GM19328 (cell line): ENCODE data around the gene CDON.

Experiments
- ATAC-seq: cut with Tn5 transposase; IDR thresholded peaks from one replicate; pipeline ENCODE4 v1.9.1; 2021; ENCODE audit warnings: mild to moderate bottlenecking, moderate library complexity; ENCODE audit not compliant: unreplicated experiment

The CDON gene

DNA sequence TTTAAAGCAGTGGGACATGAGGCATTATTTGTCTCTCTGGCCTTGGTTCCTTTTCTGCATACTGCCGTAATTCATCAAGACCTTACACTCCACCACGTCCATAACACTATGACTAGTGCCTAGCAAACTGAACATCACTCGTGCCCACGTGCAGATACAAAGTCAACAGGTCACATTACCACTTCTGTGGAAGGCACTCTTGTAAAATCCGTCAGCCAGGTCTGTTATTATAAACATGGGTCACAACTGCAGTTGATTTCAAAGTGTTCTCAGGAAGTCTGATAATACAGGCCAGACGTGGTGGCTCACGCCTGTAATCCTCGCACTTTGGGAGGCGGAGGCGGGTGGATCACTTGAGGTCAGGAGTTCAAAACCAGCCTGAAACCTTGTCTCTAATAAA, 102.7 kb downstream of the CDON start:
- no peak for ATAC-seq

DNA sequence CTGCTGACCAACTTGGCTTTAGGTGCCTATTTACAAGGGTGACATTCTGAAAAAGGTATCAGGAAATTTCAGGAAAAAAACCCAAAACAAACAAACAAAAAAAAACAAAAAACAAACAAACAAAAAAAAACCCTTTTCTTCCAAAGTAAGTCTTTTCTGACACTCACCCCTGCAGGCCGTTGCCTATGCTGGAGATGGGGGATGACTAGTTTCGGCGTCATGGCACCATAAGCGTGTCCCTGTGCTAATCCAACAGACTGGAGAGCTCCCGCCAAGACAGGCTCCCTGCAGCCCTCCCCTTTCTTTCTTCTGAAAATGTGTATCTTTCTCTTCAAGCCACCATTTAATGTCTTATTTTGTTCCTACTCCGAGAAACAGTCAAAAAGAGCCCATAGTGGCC, 103.2 kb downstream of the CDON start:
- no peak for ATAC-seq

DNA sequence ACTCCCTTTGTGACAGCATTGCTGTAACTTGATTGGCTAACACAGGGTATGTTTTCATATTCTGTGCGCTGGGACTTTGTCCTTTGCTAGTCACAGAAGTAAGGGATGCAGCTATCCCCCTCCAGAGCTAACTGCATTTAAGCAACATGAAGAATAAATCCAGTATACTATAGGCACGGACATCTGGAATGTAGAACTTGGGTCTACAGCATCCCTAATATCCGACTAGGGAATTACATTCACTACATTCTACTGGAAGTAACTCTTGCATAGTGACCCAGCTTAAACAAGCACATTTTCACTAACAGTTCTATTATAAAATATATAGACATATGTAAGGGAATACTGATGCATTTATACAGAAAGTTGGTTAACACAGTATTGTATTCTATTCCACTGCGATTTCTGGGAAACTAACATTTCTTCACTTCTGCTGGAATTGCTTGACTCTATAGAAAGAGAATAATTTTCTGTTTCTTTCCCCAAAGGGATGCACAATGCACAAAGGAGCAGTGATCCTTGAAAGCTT, 103.7 kb downstream of the CDON start:
- no peak for ATAC-seq

DNA sequence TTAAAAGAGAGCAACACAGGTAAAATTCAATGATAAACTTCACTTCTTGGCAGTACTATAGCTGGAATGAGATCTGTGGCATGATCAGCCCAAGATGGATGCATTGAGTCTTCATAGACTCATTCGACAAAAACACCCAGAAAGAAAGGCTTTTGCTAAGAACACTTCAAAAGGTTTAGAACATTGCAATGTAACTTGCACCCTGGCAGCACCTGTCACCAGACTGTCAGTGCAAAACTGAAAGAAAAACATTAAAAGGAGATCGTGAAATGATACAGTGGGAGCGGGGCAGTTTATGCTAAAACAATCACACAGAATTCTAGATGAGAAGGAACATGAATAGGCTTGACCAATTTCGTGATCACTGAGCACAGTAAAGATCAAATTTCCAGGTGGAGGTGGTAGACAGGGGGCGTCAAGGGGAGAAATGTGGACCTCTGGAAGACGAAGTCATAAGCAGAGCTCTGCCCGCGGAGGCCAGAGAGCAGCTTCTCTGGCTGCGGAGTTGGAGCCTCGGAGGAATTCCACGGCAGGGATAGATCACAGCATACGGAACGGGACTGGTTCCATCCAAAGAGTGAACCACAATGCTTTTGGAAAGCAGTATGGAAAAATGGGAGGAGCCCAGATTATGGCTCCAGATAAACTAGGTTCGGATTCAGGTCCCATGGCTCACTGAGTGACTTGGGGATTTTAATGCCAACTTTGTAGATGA, 104.9 kb downstream of the CDON start:
- ATAC-seq = no peak

DNA sequence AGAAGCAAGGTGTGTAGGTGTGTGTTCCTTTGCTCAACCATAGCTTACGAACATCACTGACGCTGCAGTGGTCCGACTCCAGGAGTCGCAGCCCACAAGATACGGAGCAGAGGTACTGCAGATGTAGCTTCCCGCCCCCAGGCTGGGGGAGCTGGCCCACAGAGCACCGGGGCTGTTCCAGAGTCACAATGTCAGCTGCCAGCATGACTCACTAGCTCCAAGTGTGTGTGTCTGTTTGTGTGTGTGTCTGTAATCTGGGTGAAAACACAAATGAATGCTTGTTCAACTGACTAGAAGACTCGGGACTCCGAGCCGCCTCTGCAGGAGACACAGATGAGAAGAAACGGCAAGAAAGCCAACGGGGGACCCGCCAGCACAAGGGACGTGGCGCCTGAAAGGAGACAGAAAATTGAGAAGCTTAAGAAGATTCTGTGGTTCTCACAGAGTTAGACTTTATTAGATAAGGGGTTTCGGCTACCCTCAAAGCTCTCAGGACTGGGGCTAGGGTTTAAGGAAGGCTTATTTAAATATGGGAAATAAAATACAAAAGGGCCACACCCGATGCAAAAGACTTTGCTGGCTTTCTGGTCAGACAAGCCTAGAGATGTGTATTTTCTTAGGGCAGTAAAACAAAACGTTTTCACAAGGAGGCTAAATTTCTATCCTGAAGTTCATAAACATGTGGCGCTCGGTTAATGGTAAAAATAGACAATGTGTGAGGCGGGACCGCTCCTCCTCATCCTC, 106.1 kb downstream of the CDON start:
- ATAC-seq = no peak

DNA sequence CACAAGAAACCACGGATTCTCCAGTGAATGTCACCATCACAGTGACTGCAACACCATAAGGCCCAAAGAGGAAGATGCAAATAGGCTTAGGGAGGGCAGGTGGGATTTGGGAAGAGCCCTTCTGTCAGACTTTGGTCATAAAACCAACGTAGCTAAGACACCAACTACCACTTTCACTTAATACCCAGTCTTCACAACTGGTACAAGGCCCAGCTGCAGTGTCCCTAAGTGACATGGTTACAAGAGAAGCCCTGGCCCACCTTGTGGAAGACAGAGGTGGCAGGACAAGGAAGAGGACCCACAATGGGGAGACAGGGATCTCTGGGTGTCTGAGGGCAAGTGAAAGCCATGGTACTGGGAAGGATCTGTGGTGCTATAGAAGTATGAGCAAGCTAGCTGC, 106.8 kb downstream of the CDON start:
- no peak for ATAC-seq

DNA sequence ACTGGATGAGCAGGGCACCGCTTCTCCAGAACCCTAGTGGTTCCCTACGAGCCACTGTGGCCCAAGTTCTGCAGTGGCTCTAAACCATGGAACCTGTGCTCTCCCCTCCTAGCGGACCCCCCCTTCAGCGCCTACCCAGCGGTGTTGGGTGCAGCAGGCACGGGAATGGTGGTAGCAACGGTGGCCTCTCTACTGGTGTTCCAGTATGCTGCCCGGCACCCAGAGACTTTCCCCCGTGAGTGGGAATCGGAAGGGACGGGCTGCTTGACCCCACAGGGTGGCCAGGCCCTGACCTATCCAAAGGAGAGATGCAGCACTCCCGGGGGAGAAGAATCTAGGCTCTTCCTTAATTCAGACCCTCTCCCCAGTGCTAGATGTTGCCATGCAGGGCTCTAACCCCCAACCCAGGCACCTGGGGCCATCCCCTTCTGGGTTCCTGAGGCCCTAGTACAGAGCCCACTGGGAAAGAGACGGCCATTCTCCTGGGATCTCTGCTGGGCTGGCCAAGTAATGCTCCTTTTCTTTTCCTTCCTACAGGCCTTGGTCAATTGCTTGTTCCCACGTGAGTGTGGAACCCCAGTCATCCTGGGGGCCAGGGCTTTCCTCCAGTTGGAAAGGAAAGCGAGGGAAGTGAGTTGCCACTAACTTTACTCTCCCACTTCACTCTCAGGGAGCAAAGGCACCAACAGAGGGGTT, 107.6 kb downstream of the CDON start:
- no peak for ATAC-seq

DNA sequence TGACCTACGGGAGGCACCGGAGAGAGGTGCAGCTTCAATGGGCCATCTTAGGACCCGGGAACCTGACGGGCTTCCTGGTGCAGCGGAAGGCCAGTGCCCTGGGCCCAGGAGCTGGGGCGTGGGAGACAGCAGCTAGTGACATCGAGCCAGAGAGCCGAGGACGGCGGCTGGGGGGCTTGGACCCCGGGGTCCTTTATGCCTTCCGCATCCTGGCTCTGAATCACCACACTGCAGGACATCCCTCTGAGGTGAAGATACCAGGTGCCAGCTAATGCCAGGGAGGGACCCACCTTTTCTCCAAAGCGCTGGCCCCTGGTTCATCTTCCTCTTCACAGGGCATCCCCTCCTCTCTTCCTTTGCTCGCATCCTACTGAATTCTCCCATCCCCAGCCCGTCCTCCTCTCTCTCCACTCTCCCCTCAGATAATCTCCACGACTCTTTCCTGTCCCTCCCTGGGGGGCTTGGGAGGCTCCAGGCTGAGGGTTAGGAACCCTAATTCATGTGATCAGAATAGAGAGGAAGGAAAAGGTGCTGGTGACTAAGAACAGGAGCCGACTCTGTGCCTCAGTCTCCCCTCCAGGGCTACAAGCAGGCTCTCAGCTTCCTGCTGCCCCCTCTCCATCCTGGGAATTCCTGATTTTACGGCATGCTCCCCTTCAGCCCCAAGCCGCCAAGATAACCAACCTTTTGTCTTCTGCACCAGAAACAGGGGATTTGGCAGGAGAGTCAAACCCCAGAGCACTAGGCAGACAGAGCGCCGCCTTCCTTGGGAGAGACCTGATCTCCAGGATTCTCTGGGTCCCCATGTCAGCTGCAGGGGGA, 108.3 kb downstream of the CDON start:
- ATAC-seq = no peak

DNA sequence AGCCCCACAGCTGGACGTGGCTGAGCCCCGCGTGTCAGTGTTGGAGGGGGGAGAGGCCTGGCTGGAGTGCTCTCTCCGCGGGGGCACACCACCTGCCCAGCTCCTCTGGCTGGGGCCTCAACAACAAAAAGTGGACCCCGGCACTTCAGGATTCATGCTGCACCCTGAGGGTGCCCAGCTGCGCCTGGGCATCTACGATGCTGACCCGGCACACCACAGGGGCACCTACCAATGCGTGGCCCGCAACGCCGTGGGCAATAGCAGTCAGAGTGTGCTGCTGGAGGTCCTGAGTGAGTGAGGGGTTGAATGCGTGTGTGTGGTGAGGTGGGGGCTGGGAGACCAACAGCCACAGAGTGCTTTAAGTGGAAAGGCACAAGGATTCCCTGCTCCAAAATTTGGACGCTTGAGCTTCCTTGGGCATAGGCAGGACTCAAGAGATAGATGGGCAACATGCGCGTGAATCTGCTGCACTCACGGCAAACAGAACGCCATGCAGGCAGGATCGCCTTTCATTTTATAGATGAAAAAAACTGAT, 109.2 kb downstream of the CDON start:
- no peak for ATAC-seq

DNA sequence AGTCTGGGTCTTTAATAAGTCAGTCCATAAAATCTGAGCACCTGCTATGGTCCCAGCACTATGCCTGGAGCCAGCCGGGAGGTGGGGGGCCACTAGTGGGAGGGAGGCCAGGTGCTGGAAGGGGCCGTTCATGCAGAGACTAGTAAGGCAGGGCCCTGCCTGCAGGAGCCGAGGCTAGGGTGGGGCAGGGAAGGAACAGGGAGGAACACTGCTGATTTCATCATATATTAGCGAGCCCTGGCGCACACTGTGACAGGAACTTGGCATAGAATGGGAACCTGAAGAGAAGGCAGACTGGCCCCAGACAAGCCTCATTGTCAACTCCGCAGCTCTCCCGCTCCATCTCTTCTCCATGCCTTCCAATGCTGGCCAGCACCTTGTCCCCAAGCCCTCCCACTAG, 109.7 kb downstream of the CDON start:
- ATAC-seq = no peak

DNA sequence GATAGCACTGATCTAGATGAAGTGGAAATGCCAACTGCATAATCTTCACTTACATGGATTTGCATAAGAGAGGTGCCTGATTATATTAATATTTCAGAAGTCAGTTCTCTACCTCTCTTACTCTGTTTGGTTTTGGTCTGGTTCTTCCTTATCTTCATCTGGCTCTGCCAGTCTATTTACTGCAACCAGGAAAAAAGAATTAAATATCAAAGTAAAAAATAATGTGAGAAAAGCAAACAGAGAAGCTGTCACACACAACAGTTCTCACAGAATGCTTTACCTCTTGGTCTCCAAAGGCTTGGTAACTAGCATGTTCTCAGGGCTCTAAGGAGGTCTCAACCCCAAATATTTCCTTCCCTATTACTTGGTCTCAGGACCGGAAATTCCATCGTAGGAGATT, 110.1 kb downstream of the CDON start:
- ATAC-seq = no peak

DNA sequence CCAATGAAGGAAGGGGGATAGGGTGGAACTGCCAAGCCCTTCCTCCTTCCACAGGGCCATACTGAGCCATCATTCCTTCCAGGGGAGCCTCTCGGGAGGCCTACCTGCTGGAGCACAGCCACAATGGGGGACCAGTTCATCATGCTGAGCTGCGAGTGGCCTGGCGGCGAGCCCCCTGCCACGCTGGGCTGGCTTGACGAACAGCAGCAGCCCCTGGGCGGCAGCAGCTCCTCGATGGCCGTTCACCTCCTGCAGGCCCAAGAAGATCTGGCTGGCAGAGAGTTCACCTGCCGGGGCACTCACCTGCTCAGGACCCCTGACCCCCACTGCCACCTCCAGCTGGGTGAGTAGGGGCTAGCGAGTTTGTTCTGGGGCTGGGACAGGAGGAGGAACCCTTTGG, 110.9 kb downstream of the CDON start:
- ATAC-seq = no peak

DNA sequence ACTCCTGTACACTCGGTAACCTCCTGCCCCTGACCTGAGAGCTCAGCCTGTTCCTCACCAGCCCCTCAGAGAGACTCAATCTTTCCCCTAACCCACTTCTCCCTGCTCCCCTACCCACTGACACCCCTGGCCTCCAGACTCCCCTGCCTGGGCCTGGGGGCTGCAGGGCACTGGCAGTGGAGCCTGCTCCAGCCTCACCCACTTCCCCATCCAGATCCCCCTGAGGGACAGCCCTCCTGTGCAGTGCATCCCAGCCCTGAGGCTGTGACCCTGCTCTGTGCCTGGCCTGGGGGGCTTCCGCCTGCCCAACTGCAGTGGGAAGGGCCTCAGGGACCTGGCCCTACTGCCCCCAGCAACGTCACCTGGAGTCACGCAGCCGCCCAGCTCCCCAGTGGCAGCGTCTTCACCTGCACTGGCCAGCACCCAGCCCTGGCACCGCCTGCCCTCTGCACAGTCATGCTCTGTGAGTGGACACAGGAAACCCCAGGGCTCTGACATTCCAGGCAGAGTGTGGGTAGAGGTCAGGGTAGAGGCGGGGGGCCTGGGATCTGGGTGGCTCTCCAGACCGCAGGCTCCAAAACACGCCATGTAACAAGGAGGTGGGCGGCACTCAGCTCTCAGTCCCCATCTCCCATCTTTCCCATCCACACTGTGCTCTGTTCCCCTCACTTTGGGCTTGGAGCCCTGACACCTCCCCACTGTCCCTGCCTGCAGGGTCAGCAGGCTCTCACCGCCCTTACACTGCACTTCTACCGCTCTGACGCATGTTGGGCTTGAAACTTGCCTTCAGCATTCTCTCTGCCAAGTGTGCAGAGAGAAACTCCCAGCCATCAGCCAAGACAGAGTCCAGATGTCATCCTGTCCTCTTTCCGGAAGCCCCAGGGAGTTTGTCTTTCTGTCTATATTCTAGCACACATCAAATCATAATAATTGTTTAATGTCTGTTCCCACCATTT, 111.7 kb downstream of the CDON start:
- ATAC-seq = no peak

DNA sequence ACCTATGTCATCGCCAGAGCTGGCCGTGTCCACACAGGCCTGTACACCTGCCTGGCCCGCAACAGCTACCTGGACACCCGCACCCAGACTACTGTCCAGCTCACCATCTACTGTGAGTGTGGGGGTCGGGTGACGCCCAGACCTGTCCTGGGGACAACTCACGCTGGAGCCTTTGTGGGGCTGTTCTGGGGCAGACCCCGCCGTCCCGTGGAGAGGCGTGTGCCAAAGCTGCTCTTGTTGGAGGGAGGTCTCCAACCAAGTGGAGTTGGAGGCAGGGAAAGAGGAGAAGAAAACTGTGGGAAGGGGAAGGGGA, 112.5 kb downstream of the CDON start:
- no peak for ATAC-seq

DNA sequence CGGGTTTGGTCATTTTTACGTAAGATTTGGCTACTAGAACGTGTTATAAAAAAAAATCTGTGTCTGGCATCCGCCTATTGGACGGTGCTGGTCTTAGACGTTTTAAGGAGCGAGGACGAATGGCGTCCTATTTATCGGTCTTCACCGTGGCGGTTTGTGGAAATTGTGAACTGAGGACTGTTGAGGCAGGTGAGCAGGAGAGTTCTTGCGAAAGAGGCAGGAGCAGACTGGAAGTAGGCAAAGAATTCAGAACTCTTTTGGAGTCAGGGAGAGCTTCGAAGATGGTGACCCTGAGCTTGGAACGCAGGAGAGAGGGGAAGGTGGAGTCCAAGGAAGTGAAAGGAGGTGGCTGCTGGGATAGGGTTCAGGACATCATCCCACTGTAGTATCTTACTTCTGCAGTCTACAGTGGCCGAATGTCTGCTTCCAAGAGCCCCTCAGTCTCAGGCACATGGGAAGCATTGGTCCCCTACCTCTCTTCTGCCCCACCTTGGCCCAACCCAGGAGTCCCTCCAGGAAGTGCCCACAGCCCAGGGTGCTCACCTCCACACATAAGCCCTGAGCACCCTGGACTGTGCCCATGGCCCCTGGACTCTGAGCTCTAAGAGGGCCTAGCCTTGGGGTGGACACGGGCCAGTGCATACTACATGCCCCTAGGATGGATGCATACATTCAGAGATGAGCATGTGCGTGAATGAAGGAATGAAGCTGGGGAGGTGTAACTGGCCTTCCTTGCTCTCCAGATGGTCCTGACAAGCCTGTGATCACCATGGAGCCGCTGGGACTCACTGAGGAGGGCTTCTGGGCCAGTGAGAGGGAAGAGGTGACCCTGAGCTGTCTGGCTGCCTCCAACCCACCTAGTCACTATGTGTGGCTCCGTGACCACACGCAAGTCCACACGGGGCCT, 113.1 kb downstream of the CDON start:
- no peak for ATAC-seq

DNA sequence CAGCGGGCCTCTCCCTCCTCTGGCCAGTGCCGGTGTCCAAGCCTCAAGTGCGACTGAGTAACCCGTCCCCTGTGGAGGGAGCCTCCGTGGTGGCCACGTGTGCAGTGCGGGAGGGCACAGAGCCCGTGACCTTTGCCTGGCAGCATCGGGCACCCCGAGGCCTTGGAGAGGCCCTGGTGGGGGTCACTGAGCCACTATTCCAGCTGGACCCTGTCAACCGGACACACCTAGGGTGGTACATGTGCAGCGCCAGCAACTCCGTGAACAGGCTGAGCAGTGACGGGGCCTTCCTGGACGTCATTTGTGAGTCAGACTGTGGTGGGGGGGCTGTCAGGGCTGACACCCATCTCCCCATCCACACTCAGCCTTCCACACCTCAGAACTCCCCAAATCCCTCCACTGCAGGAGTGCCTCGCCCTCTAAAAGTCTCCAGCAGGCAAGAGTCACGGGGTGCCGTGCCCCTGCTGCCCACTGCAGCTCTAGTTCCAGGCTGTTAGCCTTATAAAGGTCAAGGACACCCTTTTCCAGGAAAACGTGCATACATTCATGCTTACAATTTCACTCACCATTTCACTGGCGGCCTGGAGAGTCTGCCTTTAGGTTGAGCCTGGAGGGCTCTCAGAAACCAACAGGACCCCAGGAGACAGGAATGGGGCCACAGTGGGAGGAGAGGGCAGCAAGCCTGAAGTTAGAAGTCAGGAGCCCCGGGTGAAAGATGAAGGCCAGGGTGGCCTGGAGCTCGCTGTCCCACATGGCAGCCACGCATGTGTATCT, 114.2 kb downstream of the CDON start:
- no peak for ATAC-seq

DNA sequence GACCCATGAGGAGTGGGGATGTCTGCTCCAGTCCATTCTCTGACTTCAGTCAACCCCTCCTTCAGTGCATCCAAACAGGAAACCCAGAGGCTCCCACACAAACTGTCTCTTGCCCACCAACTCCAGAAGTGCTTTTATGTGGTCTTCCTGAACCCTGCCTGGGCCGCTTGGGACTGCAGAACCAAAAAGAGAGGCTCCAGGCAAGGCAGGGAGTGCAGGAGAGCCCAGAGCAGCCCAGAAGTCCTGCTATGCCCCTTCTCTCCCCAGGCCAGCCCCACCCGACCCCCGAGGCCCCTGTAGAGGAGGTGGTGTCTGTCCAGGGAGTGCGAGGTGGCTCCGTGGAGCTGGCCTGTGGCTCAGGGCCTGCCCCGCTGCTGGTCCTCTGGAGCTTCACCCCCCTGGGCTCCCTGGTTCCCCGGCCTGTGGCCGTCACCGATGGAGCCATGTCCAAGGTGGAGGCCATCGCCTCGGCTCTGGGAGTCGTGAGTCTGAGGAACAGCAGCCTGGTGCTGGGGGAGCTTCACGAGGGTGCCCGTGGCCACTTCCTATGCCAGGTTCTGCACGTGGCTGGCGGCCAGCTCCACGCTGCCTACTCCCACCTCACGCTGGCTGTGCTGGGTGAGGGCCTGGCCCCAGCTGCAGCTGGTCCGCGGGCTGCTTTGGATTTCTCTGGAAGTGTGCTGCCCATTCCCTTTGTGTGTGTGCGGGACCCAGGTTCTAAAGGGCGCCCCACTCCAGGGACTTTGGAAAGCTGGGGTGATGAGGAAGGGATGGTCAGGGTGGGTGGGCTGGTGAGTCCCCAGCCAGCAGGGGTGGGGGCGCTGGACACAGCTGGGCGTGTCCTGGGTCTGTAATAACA, 115.0 kb downstream of the CDON start:
- no peak for ATAC-seq
